CD4-positive, alpha-beta T cell (primary cell): ENCODE results near the gene CORO7. TPM values are rescaled to one million over a fixed set of nuclear protein-coding genes. Genes with fewer than 3 reads are reported as not detected.
A peak's percentile ranks its signal among the peaks of the same experiment; 100 is the strongest.

Experiments used
- ATAC-seq: fragments of 200-7000 bp; cut with Tn5 transposase; one replicate; pipeline ENCODE4 v1.10.0; 2022; ENCODE audit warnings: mild to moderate bottlenecking; ENCODE audit not compliant: poor library complexity
- CTCF ChIA-PET: fragments of 350-600 bp; sonication (Branson Sonifier 250); formaldehyde crosslinking; loops from one replicate; lab custom pipeline; 2021; ENCODE audit warnings: antibody characterized with exemption, inconsistent platforms; lab: Charles Lee
- POLR2A ChIA-PET: fragments of 350-600 bp; sonication (Branson Sonifier 250); formaldehyde crosslinking; loops from one replicate; lab custom pipeline; 2021; ENCODE audit warnings: antibody characterized with exemption, inconsistent platforms; lab: Charles Lee
- DNase-seq, 14 experiments: peaks; one replicate each; pipeline ENCODE4 v3.0.0-alpha.2; 2013 to 2020; ENCODE audit warnings: mixed read lengths in 2 of 14
- H3K27ac ChIP-seq, 2 donors: one replicate each; pipeline versions ENCODE4 v1.5.1 to v1.7.0; 2013; ENCODE audit warnings: low read length in 2 of 2, low read depth in 1 of 2, mild to moderate bottlenecking in 1 of 2
- H3K27me3 ChIP-seq, 2 experiments: 1 replicate in 1 of 2; 2 replicates in 1 of 2; pipeline versions ENCODE4 v1.6.1 to v1.7.0; 2013; ENCODE audit warnings: low read length in 2 of 2, control low read depth in 1 of 2, mild to moderate bottlenecking in 1 of 2, moderate library complexity in 1 of 2; ENCODE audit not compliant: insufficient read depth in 2 of 2, control insufficient read depth in 1 of 2
- H3K36me3 ChIP-seq: one replicate; pipeline ENCODE4 v1.6.1; 2013; ENCODE audit warnings: low read length, control low read depth; ENCODE audit not compliant: insufficient read depth
- H3K4me1 ChIP-seq: one replicate; pipeline ENCODE4 v1.6.1; 2013; ENCODE audit warnings: low read length, control low read depth; ENCODE audit not compliant: insufficient read depth
- H3K4me3 ChIP-seq: one replicate; pipeline ENCODE4 v1.5.1; 2013; ENCODE audit warnings: mild to moderate bottlenecking, low read length, moderate library complexity
- H3K9me3 ChIP-seq, 2 experiments: 1 replicate in 1 of 2; 2 replicates in 1 of 2; pipeline versions ENCODE4 v1.6.1 to v1.7.0; 2013; ENCODE audit warnings: low read length in 2 of 2, mild to moderate bottlenecking in 2 of 2, control low read depth in 1 of 2, moderate library complexity in 1 of 2; ENCODE audit not compliant: control insufficient read depth in 1 of 2, insufficient read depth in 1 of 2
- H3K27ac Mint-ChIP-seq: one replicate; pipeline ENCODE4 v1.8.0; 2020; ENCODE audit warnings: mixed read lengths
- H3K27me3 Mint-ChIP-seq: one replicate; pipeline ENCODE4 v1.8.0; 2021; ENCODE audit warnings: mixed read lengths
- H3K36me3 Mint-ChIP-seq: one replicate; pipeline ENCODE4 v1.8.0; 2021; ENCODE audit warnings: low read depth, mixed read lengths
- H3K4me1 Mint-ChIP-seq: one replicate; pipeline ENCODE4 v1.8.0; 2021; ENCODE audit warnings: low read depth, mixed read lengths
- H3K4me3 Mint-ChIP-seq: one replicate; pipeline ENCODE4 v1.8.0; 2020; ENCODE audit warnings: mild to moderate bottlenecking, mixed read lengths
- H3K9me3 Mint-ChIP-seq: one replicate; pipeline ENCODE4 v1.8.0; 2020; ENCODE audit warnings: mixed read lengths
- CTCF ChIP-seq: fragments of 200-600 bp; IDR thresholded peaks from one replicate; pipeline ENCODE4 v1.8.0; 2022; ENCODE audit warnings: antibody characterized with exemption, mild to moderate bottlenecking
- intact Hi-C, 2 experiments: fragments of 100-400 bp; cut with DNase I in 1 of 2; cut with micrococcal nuclease in 1 of 2; formaldehyde crosslinking; loops; one replicate each; pipeline versions ENCODE4 v1.15.1 to v1.9.0; 2023 to 2025; cut with DNase I, micrococcal nuclease
- total RNA-seq, 174 experiments: library from RNA in 2 of 174; stranded (reverse) in 2 of 174; gene quantifications; one replicate each; pipeline ENCODE4 v1.2.3 and lab custom pipeline; 2021 to 2026

The CORO7 gene
- total RNA-seq, 2 experiments from 2014 or later, result 801 to 805 TPM

- H3K27me3 Mint-ChIP-seq, result no peaks in the 10 kb centered on the region
- peaks cover 22% of the 10 kb centered on the region for H3K4me1 Mint-ChIP-seq
- Histone ChIP-seq H3K27me3 (no peaks in the 10 kb centered on the region), H3K36me3 (peaks cover 87% of the 10 kb centered on the region), H3K27ac (no peak overlapping the region), H3K9me3 (no peaks in the 10 kb centered on the region), H3K4me3 (no peak overlapping the region), H3K4me1 (peaks cover 23% of the 10 kb centered on the region)
- H3K4me3 Mint-ChIP-seq, result peak overlapping the region; percentile 54
- peaks cover 88% of the 10 kb centered on the region for H3K36me3 Mint-ChIP-seq
- ATAC-seq, result no peak
- no peak for TF ChIP-seq CTCF
- no peaks in the 10 kb centered on the region for H3K9me3 Mint-ChIP-seq
- peak overlapping the region; percentile 84 for H3K27ac Mint-ChIP-seq
- intact Hi-C loops, result loop anchor here in 1 of 2 experiments (2.0 kb wide), 1 partner anchor 421 kb away; no protein-coding TSS in a partner anchor
- ChIA-PET POLR2A (interaction anchor here (0.6 to 1.2 kb wide), 4 partner anchors 10 to 145 kb away, joined by 3 read pairs; no protein-coding TSS in a partner anchor), CTCF (interaction anchor here (0.6 to 3.7 kb wide), 16 partner anchors 8 to 145 kb away, joined by 3 to 45 read pairs (median 4); partner anchors contain the start of genes CORO7, HMOX2 and PAM16)
- peak in 1 of 14 experiments; percentile 33 for DNase-seq
Measured at GRCh38 chr16:4403133-4403949, 13.1 kb downstream of the CORO7 start.

- peak overlapping the region; percentile 20 for H3K4me3 Mint-ChIP-seq
- Histone ChIP-seq H3K9me3 (no peaks in the 10 kb centered on the region), H3K4me3 (no peak overlapping the region), H3K27me3 (no peaks in the 10 kb centered on the region), H3K36me3 (peaks cover 87% of the 10 kb centered on the region), H3K4me1 (peaks cover 23% of the 10 kb centered on the region), H3K27ac (no peak overlapping the region)
- ChIA-PET POLR2A (interaction anchor here (0.6 to 1.7 kb wide), 5 partner anchors 10 to 146 kb away, joined by 3 read pairs; no protein-coding TSS in a partner anchor), CTCF (interaction anchor here (0.6 to 3.7 kb wide), 18 partner anchors 9 to 146 kb away, joined by 3 to 45 read pairs (median 4); partner anchors contain the start of genes CORO7, HMOX2 and PAM16)
- ATAC-seq, result peak; percentile 39
- peaks cover 90% of the 10 kb centered on the region for H3K36me3 Mint-ChIP-seq
- intact Hi-C loops, result loop anchor here in 1 of 2 experiments (1.0 to 2.0 kb wide), 3 partner anchors 43 to 420 kb away; no protein-coding TSS in a partner anchor
- peak overlapping the region; percentile 84 for H3K27ac Mint-ChIP-seq
- no peaks in the 10 kb centered on the region for H3K27me3 Mint-ChIP-seq
- no peaks in the 10 kb centered on the region for H3K9me3 Mint-ChIP-seq
- peak; percentile 77 for TF ChIP-seq CTCF
- H3K4me1 Mint-ChIP-seq, result peaks cover 22% of the 10 kb centered on the region
- peak in 13 of 14 experiments; percentile 47 to 78 (median 64) for DNase-seq
Measured at GRCh38 chr16:4402439-4403132, 13.8 kb downstream of the CORO7 start.

- peak overlapping the region; percentile 84 for H3K27ac Mint-ChIP-seq
- no peak for ATAC-seq
- DNase-seq, result no peak
- no peak overlapping the region for H3K4me3 ChIP-seq
- ChIA-PET POLR2A (interaction anchor here (1.7 kb wide), 1 partner anchor 15 kb away, joined by 3 read pairs; no protein-coding TSS in a partner anchor), CTCF (interaction anchor here (1.1 to 1.6 kb wide), 2 partner anchors 10 to 38 kb away, joined by 3 to 8 read pairs; no protein-coding TSS in a partner anchor)
- peaks cover 22% of the 10 kb centered on the region for H3K4me1 Mint-ChIP-seq
- H3K9me3 Mint-ChIP-seq, result no peaks in the 10 kb centered on the region
- H3K9me3 ChIP-seq, result no peaks in the 10 kb centered on the region
- H3K27me3 ChIP-seq, result no peaks in the 10 kb centered on the region
- no peak overlapping the region for H3K27ac ChIP-seq
- H3K36me3 ChIP-seq, result peaks cover 83% of the 10 kb centered on the region
- H3K4me3 Mint-ChIP-seq, result peak overlapping the region; percentile 0
- peaks cover 91% of the 10 kb centered on the region for H3K36me3 Mint-ChIP-seq
- peaks cover 20% of the 10 kb centered on the region for H3K4me1 ChIP-seq
- no peak for TF ChIP-seq CTCF
- intact Hi-C loops, result no loop called here
- H3K27me3 Mint-ChIP-seq, result no peaks in the 10 kb centered on the region
Measured at GRCh38 chr16:4401510-4401909, 14.9 kb downstream of the CORO7 start.
